ENCODE measurements around the gene ADAM30. TPM values are rescaled to one million over a fixed set of nuclear protein-coding genes. Genes with fewer than 3 reads are reported as not detected.

Gene ADAM30
- not detected in 2 replicates for total RNA-seq (ENCODE audit: low replicate concordance)

GRCh38 chr1:119896303-119896702 is at the start of gene ADAM30:
Gene ADAM30, minus strand, starts transcription at chr1:119896515. Its CDS starts 179 bp downstream, at chr1:119896336.
- Mint-ChIP-seq H3K9me3 (no peaks in the 10 kb centered on the region), H3K4me3 (no peak within 1 kb of the TSS), H3K36me3 (no peaks in the 10 kb centered on the region), H3K4me1 (no peaks in the 10 kb centered on the region), H3K27ac (no peak within 1 kb of the TSS), H3K27me3 (ENCODE audit: insufficient read depth, low read depth) (no peaks in the 10 kb centered on the region)
- H3K27ac ChIP-seq, result no peak within 1 kb of the TSS
- peak within 1 kb of the TSS; percentile 7 for H2AFZ ChIP-seq (replicated peaks)
- no peaks in the 10 kb centered on the region for H4K20me1 ChIP-seq (ENCODE audit: low read depth)
- no peak within 1 kb of the TSS for H3K4me2 ChIP-seq
- no peak within 1 kb of the TSS for H3K4me3 ChIP-seq
- H3K4me1 ChIP-seq, result no peaks in the 10 kb centered on the region
- no peaks in the 10 kb centered on the region for H3F3A ChIP-seq (ENCODE audit: low read depth)
- DNase-seq (ENCODE audit: low spot score), result peak; percentile 13
- no peaks in the 10 kb centered on the region for H3K79me2 ChIP-seq (ENCODE audit: low read depth)
- H3K27me3 ChIP-seq, result no peaks in the 10 kb centered on the region
- H3K9me3 ChIP-seq (ENCODE audit: low read depth), result no peaks in the 10 kb centered on the region
- TF ChIP-seq, protein P1, sequence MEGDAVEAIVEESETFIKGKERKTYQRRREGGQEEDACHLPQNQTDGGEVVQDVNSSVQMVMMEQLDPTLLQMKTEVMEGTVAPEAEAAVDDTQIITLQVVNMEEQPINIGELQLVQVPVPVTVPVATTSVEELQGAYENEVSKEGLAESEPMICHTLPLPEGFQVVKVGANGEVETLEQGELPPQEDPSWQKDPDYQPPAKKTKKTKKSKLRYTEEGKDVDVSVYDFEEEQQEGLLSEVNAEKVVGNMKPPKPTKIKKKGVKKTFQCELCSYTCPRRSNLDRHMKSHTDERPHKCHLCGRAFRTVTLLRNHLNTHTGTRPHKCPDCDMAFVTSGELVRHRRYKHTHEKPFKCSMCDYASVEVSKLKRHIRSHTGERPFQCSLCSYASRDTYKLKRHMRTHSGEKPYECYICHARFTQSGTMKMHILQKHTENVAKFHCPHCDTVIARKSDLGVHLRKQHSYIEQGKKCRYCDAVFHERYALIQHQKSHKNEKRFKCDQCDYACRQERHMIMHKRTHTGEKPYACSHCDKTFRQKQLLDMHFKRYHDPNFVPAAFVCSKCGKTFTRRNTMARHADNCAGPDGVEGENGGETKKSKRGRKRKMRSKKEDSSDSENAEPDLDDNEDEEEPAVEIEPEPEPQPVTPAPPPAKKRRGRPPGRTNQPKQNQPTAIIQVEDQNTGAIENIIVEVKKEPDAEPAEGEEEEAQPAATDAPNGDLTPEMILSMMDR (IDR thresholded peaks at IDR 0.05), result peak; percentile 35
- TF ChIP-seq EZH2phosphoT487 (IDR thresholded peaks at IDR 0.05) (no peak), EZH2 (IDR thresholded peaks at IDR 0.05) (no peak)
- H3K36me3 ChIP-seq, result no peaks in the 10 kb centered on the region
- H3K9ac ChIP-seq, result no peak within 1 kb of the TSS

GRCh38 chr1:119943216-119943615 is 46.9 kb upstream of the ADAM30 start:
- H4K20me1 ChIP-seq (ENCODE audit: low read depth), result no peaks in the 10 kb centered on the region
- H3K4me2 ChIP-seq, result no peak overlapping the region
- H2AFZ ChIP-seq (replicated peaks), result no peak overlapping the region
- no peaks in the 10 kb centered on the region for H3K27me3 Mint-ChIP-seq (ENCODE audit: insufficient read depth, low read depth)
- H3K79me2 ChIP-seq (ENCODE audit: low read depth), result no peaks in the 10 kb centered on the region
- no peaks in the 10 kb centered on the region for H3K9me3 Mint-ChIP-seq
- H3K4me3 Mint-ChIP-seq, result no peak overlapping the region
- H3K27me3 ChIP-seq, result no peaks in the 10 kb centered on the region
- H3K36me3 Mint-ChIP-seq, result peaks cover 31% of the 10 kb centered on the region
- no peak overlapping the region for H3K27ac Mint-ChIP-seq
- H3K27ac ChIP-seq, result no peak overlapping the region
- no peaks in the 10 kb centered on the region for H3K4me1 Mint-ChIP-seq
- DNase-seq (ENCODE audit: low spot score), result no peak
- peaks cover 14% of the 10 kb centered on the region for H3K36me3 ChIP-seq
- H3K4me3 ChIP-seq, result no peak overlapping the region
- no peaks in the 10 kb centered on the region for H3F3A ChIP-seq (ENCODE audit: low read depth)
- H3K4me1 ChIP-seq, result no peaks in the 10 kb centered on the region
- H3K9ac ChIP-seq, result no peak overlapping the region
- TF ChIP-seq, protein P1 (IDR thresholded peaks at IDR 0.05), result no peak
- TF ChIP-seq EZH2phosphoT487 (IDR thresholded peaks at IDR 0.05) (no peak), EZH2 (IDR thresholded peaks at IDR 0.05) (no peak)
- no peaks in the 10 kb centered on the region for H3K9me3 ChIP-seq (ENCODE audit: low read depth)

GRCh38 chr1:119941392-119941791 is 45.1 kb upstream of the ADAM30 start:
- Mint-ChIP-seq H3K27ac (no peak overlapping the region), H3K36me3 (peaks cover 43% of the 10 kb centered on the region), H3K4me1 (no peaks in the 10 kb centered on the region), H3K27me3 (ENCODE audit: insufficient read depth, low read depth) (peaks cover 3% of the 10 kb centered on the region), H3K9me3 (no peaks in the 10 kb centered on the region), H3K4me3 (no peak overlapping the region)
- Histone ChIP-seq H3K4me2 (no peak overlapping the region), H3K79me2 (ENCODE audit: low read depth) (no peaks in the 10 kb centered on the region), H3K27ac (no peak overlapping the region), H3K9me3 (ENCODE audit: low read depth) (no peaks in the 10 kb centered on the region), H3K36me3 (peaks cover 7% of the 10 kb centered on the region), H3K4me3 (no peak overlapping the region), H4K20me1 (ENCODE audit: low read depth) (no peaks in the 10 kb centered on the region), H3F3A (ENCODE audit: low read depth) (no peaks in the 10 kb centered on the region), H2AFZ (replicated peaks) (no peak overlapping the region), H3K4me1 (no peaks in the 10 kb centered on the region), H3K9ac (no peak overlapping the region), H3K27me3 (no peaks in the 10 kb centered on the region)
- TF ChIP-seq EZH2 (IDR thresholded peaks at IDR 0.05) (no peak), EZH2phosphoT487 (IDR thresholded peaks at IDR 0.05) (no peak)
- TF ChIP-seq, protein P1 (IDR thresholded peaks at IDR 0.05), result no peak
- DNase-seq (ENCODE audit: low spot score), result no peak

All from neural progenitor cell (in vitro differentiated cells).